Astrocyte of the hippocampus (primary cell): ENCODE data around the gene CAMK1D.
"Not testable (repeated sequence)": the region's sequence is repeated elsewhere in the genome, so short reads cannot be mapped to it uniquely, and the experiment has no call there.

Experiments used
- DNase-seq: peaks from one replicate; pipeline ENCODE4 v3.0.0; 2011; ENCODE audit warnings: low read depth, low spot score

The CAMK1D gene

GRCh38 chr10:12697764-12698163 lies 348.4 kb downstream of the CAMK1D start:
- no peak for DNase-seq

GRCh38 chr10:12699258-12699700 lies 349.9 kb downstream of the CAMK1D start:
- DNase-seq, result peak; percentile 59

- DNase-seq, result no peak
These were observed 350.6 kb downstream of the CAMK1D start for GRCh38 chr10:12699781-12700556.

GRCh38 chr10:12700557-12700874 lies 351.2 kb downstream of the CAMK1D start:
- no peak for DNase-seq

- DNase-seq, result no peak
These were observed 352.3 kb downstream of the CAMK1D start for GRCh38 chr10:12701696-12702095.

GRCh38 chr10:12702215-12702770 lies 352.9 kb downstream of the CAMK1D start:
- DNase-seq, result no peak

- DNase-seq, result no peak
These were observed 353.8 kb downstream of the CAMK1D start for GRCh38 chr10:12703126-12703525.

- DNase-seq, result peak; percentile 70
These were observed 354.5 kb downstream of the CAMK1D start for GRCh38 chr10:12703813-12704212.

- DNase-seq, result no peak
These were observed 355.1 kb downstream of the CAMK1D start for GRCh38 chr10:12704488-12704887.

GRCh38 chr10:12705943-12706342 lies 356.6 kb downstream of the CAMK1D start:
- DNase-seq, result no peak

- DNase-seq, result peak; percentile 95
These were observed 358.3 kb downstream of the CAMK1D start for GRCh38 chr10:12707461-12708185.

GRCh38 chr10:12709000-12709401 lies 359.7 kb downstream of the CAMK1D start:
- peak; percentile 72 for DNase-seq

- no peak for DNase-seq
These were observed 360.2 kb downstream of the CAMK1D start for GRCh38 chr10:12709521-12709963.

GRCh38 chr10:12710157-12710556 lies 360.8 kb downstream of the CAMK1D start:
- no peak for DNase-seq

GRCh38 chr10:12710594-12711349 lies 361.4 kb downstream of the CAMK1D start:
- peak; percentile 91 for DNase-seq

- no peak for DNase-seq
These were observed 362.0 kb downstream of the CAMK1D start for GRCh38 chr10:12711350-12711708.

- no peak for DNase-seq
These were observed 363.1 kb downstream of the CAMK1D start for GRCh38 chr10:12712293-12712983.

GRCh38 chr10:12712984-12713316 lies 363.6 kb downstream of the CAMK1D start:
- DNase-seq, result not testable (repeated sequence)

- DNase-seq, result no peak
These were observed 366.7 kb downstream of the CAMK1D start for GRCh38 chr10:12716042-12716441.

- DNase-seq, result peak; percentile 44
These were observed 368.8 kb downstream of the CAMK1D start for GRCh38 chr10:12717981-12718707.

- no peak for DNase-seq
These were observed 370.0 kb downstream of the CAMK1D start for GRCh38 chr10:12719365-12719764.
